8988T (cell line): Measurements from ENCODE around the gene ZNF511.

ENCODE experiments used
- DNase-seq: peaks from one replicate; pipeline ENCODE4 v3.0.0; 2011

Gene ZNF511

DNA sequence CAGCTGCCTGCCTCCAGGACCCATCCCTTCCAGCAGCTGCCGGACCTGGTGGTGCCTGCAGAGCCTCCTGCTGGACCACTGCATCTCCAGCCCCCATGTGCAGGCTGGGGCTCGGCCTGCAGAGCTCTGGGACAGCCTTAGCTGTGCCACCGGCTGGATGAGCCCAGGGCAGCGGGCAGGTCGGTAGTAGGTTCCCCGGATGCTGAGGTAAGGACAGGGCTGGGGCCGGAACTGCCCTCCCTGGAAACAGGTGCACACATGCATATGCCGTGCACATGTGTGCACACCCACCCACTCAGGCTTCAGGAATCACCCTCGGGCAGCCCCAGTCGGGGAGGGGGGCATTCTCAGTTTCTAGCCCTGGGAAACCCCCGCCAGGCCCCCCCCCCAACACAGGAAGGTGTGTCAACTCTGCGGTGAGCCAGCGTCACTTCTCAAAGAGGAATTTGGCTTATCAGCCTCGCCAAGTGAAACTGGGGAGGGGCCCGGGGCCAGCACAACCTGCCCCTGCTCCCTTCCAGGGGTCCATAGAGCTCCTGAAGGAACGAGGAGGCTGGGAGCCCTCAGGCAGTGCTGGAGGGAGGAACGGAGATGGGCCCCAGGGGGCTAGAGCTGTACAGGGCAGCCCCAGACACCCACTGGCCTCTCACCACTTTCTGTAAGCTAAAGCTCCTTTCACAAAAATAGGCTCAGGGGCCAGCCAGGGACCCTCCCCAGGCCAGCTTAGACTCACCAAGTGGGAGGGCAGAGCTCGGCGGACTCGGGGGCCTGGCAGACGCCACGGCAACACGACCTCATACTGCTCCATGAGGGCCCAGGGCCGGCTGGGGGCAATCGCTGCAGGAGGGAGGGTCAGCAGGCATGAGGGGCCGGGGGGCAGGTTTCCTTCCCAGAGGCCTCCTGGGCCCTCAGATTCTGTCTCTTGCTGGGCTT, 33.7 kb upstream of the ZNF511 start:
- DNase-seq = peak; percentile 94

DNA sequence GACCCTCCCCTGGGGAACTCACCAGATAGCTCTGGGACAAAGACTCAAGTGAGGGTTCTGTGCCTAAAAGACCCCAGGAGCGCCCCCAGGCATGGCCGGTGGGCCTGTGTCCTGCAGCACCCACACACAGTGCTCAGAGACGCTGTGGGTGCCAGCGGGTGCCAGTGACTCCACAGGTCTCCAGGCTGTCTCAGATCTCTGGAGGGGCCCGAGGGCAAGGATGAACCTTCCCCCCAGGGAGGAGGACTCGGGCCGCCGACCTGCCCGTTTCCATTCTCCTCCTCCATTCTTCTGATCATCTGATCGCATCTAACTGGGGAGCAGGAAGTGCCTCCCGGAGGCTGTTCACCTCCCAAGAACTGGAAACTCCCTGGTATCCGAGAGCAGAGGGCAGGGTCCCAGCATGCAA, 33.0 kb upstream of the ZNF511 start:
- DNase-seq = peak; percentile 80

DNA sequence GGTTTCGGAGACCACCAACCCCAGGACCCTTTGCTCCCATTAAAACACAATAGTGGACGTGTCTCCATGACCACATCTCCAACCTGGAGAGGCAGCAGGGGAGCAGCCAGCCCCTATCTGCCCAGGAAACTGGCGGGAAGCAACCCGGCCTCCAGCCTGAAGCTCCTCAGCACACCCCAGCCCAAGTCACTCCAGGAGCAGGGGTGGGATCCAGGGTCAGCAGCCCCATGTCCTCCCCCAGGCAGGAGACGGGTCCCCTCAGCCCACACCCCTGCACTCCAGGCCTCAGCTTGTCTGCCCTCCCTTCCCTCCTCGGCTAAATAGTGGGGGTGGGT, 32.6 kb upstream of the ZNF511 start:
- DNase-seq = no peak

DNA sequence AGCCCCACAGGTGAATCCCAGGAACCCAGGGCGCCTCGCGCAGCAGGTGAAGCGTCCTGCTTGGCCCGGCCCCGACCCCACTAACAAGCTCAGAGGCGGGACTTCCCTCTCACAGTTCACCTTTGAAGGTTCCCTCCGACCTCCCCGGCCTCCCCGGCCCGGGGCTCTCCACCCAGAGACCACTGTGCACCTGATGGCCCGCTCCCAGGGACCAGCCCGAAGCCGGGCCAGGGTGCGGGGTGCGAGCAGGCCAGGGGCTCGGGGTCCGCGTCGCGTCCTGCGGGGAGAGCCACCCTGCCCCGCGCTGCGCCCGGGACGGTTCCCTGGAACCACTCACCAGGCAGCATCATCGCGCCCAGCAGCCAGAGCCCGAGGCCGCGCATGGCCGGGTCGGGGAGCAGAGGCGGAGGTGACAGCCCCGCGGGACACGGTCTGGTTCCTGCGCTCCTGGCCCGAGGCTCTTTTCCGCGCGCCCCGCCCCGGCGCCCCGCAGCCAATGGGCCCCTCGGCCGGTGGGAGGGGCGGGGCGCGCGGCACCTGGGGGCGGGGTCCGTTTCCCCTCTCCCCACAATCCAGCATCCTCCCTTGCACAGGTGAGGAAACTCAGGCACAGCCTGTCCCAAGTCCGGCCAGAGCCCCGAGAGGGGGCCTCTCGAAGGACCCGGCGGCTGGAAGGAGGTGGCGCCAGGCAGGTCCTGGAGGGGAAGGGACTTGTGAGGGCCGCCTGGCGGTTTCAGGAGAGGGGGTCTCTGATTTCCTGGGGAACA, 32.1 kb upstream of the ZNF511 start, which contains the start of gene ADAM8:
Gene ADAM8, minus strand, starts transcription at position 434 of the 767 bp plus-strand sequence. Its CDS starts 51 bp downstream, at position 383.
- DNase-seq = no peak

- no peak for DNase-seq
Observed at GRCh38 chr10:133277277-133277992, 31.3 kb upstream of the ZNF511 start.

DNA sequence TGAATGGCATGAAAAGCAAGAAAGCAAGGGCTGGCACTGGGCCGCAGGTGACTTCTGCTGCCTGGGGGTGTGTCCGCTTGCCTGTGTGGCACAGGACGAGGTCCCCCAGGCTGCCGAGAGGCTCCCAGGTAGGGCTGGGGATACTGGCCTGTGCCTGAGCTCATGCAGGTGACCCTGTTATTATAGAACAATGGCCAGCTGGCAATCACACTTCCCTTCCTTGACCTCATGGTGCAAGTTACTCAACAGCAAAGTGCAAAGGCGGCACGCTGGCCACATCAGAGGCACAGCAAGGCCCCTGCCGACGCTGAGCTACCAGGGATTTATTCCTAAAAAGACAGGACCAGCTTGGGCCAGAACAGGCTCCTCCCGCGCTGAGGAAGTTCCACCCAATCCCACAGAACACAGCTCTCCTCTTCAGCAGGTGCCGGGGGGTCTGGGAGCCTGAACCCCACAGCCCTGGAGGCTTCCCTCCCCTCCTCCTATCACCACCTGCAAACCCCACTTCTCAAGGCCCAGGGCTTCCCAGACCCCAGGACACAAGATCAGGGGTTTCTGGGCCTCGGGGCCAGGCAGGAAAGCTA, 30.6 kb upstream of the ZNF511 start:
- no peak for DNase-seq

GRCh38 chr10:133278577-133279265, 30.0 kb upstream of the ZNF511 start:
- DNase-seq = peak; percentile 83

GRCh38 chr10:133279326-133280226, 29.1 kb upstream of the ZNF511 start:
- DNase-seq = no peak

- peak; percentile 44 for DNase-seq
Observed at GRCh38 chr10:133280391-133281059, 28.2 kb upstream of the ZNF511 start.

DNA sequence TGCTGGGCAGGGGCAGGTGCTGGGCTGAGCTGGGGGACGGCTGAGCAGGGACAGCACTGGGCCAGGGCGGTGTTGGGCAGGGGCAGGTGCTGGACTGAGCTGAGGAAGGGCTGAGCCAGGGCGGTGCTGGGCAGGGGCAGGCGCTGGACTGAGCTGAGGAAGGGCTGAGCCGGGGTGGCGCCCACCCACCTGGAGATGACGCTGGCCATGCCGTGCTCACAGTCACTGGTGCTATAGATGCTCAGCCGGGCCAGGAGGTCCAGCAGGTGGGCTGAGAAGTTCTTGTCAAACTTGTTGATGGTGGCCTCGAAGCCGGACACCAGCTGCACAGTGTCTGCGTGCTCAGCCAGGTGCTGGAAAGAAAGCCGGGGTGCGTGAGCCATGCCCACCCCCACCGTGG, 27.6 kb upstream of the ZNF511 start:
- no peak for DNase-seq

DNA sequence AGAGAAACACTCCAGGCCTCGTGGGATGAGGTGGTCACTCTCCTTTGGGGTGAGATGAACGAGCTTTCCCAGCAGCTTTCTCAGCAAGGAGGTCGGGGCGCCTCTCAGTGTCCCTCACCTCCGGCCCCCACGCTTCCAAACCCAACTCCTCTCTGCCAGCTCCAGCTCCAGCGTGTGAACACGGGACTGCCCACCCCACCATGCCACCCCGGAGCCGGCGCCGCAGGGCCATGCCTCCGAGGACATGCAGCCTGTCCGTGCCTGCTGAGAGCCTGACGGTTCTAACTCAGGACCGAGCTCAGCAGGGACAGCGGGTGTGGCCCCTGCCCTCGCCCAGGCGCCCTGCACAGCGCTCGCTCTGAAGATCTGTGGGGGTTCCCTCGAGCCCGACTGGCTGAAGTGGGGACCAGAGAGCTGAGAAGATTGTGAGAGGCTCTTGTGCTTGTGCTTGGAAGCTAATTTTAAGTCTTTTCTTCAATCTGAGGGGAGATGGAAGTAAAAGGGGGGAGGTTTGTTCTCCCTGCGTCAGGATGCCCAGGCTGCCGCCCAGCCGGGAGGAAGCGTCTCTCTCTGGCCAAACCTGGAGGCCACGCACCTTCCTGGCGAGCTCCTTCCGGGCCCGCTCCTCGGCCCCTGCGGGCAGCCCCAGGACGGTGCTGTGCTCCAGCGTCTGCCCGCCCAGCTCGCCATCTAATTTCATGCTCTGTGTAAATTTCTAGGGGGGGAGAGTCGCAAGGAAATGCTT, 26.9 kb upstream of the ZNF511 start:
- peak; percentile 15 for DNase-seq

DNA sequence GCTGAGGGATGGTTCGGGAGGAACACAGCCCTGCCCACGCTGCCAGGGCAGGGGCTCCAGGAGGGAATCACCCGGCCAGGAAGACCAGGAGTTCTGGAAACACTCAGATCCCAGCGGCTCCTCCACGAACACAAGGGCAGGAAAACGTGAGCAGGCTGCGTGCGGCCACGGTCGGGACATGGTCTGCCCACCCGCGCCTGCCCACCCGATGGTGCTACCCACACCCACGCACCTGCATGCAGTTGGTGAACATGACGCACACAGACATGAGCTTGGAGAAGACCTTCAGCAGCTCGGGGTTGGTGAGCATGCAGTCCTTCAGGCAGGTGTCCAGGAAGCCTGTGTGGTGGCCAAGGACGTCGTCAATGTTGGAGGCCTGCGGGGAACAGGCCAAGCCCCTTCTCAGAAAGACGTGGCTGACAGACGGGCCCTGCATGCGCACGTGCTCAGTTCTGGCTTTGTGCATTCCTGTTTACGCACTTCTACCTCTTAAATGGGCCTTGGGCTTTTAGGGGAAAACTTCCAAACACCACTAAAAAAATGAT, 25.8 kb upstream of the ZNF511 start:
- no peak for DNase-seq

GRCh38 chr10:133283931-133284330, 24.8 kb upstream of the ZNF511 start:
- DNase-seq = no peak

DNA sequence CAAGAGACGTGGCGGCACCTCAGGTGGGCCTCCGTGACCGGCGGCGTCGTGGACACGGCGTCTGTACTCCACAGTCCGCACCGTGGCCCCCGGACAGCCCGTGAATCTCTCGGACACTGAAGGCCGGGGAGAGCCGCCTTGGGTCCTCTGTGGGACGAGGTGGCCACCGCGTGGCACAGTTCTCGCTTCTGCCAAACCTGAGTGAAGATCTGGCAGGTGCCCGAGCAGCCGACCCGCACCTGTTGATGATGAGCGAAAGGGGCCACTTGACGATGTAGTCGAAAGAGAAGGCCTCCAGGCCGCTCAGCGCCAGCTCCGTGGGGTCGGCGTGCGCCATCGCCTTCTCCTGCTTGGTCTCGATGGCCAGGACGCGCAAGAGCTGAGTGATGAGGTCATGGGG, 23.5 kb upstream of the ZNF511 start:
- DNase-seq = no peak

GRCh38 chr10:133286366-133286765, 22.3 kb upstream of the ZNF511 start:
- DNase-seq = no peak

DNA sequence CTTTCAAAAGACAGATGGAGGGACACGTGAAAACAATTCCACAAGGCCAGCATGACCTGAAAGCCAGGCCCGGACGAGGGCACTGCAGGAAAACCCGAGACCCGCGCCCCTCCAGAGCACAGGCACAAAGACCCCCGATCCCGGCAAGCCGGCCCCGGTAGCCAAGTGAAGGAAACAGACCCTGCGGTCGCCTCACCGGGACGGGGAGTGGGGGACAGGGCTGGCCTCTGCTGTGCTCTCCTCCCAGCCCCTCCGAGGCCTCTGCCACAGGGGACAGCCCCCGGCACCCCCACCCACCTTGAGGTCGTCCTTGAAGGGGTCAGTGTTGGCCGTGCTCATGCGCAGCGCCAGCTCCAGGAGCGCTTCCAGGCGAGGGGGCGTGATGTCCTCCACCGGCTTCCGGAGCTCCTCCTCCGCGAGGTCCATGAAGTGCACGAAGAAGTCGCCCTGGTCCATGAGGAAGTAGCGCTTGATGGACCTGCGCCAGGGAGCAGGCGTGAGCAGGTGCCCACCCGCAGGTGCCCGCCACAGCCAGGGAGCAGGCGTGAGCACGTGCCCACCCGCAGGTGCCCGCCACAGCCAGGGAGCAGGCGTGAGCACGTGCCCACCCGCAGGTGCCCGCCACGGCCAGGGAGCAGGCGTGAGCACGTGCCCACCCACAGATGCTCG, 20.7 kb upstream of the ZNF511 start:
- no peak for DNase-seq

DNA sequence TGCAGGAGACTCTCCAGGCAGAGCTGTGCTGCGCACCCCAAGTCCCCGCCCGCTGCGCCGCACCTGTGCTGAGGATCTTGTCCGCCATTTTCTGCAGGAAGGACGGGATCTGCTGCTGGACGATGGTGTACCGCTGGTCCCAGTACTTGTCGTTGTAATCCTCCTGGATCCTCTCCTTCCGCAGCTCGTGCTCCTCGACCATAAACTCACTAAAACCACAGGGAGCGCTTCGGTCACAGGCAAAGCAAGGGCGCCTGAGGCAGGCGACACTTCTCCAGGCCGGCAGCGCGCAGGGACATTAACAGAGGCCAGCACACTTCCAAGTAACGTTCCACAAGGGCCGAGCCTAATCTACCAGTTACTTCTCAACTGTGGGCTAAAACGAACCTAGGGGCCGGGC, 19.0 kb upstream of the ZNF511 start:
- no peak for DNase-seq

- DNase-seq = peak; percentile 94
Observed at GRCh38 chr10:133292919-133293809, 15.6 kb upstream of the ZNF511 start.
